ENCODE results near the gene PRB3.

Gene PRB3

GRCh38 chr12:11269607-11270006 is at the start of gene PRB3:
Gene PRB3, minus strand, starts transcription at chr12:11269707. Its CDS starts 38 bp downstream, at chr12:11269669.
- Mint-ChIP-seq H3K4me1 (no peaks in the 10 kb centered on the region), H3K4me3 (no peak within 1 kb of the TSS), H3K27ac (no peak within 1 kb of the TSS), H3K9me3 (no peaks in the 10 kb centered on the region), H3K36me3 (no peaks in the 10 kb centered on the region)
- DNase-seq (ENCODE audit: low spot score in 2 of 2) (no peak), ATAC-seq (no peak)

- DNase-seq (ENCODE audit: low spot score in 2 of 2) (no peak), ATAC-seq (no peak)
- no peak within 1 kb of the TSS for H3K27ac Mint-ChIP-seq
- no peaks in the 10 kb centered on the region for H3K36me3 Mint-ChIP-seq
- no peaks in the 10 kb centered on the region for H3K4me1 Mint-ChIP-seq
- H3K9me3 Mint-ChIP-seq, result peaks cover 16% of the 10 kb centered on the region
- H3K4me3 Mint-ChIP-seq, result no peak within 1 kb of the TSS
These were observed 40.8 kb upstream of the PRB3 start, which contains the start of gene PRB4 for GRCh38 chr12:11310336-11310735. Gene PRB4, minus strand, starts transcription at chr12:11310436. Its CDS starts 38 bp downstream, at chr12:11310398.

- H3K27ac Mint-ChIP-seq, result no peak overlapping the region
- H3K4me1 Mint-ChIP-seq, result no peaks in the 10 kb centered on the region
- DNase-seq (ENCODE audit: low spot score in 2 of 2), result no peak
- peaks cover 20% of the 10 kb centered on the region for H3K9me3 Mint-ChIP-seq
- ATAC-seq, result no peak
- no peaks in the 10 kb centered on the region for H3K36me3 Mint-ChIP-seq
- no peak overlapping the region for H3K4me3 Mint-ChIP-seq
These were observed 37.6 kb upstream of the PRB3 start for GRCh38 chr12:11307143-11307542.

GRCh38 chr12:11273449-11273848 is 3.9 kb upstream of the PRB3 start:
- DNase-seq (ENCODE audit: low spot score in 2 of 2) (no peak), ATAC-seq (no peak)
- H3K4me1 Mint-ChIP-seq, result no peaks in the 10 kb centered on the region
- H3K9me3 Mint-ChIP-seq, result no peaks in the 10 kb centered on the region
- H3K36me3 Mint-ChIP-seq, result no peaks in the 10 kb centered on the region
- H3K27ac Mint-ChIP-seq, result no peak overlapping the region
- H3K4me3 Mint-ChIP-seq, result no peak overlapping the region

- peaks cover 15% of the 10 kb centered on the region for H3K9me3 Mint-ChIP-seq
- no peaks in the 10 kb centered on the region for H3K4me1 Mint-ChIP-seq
- no peak overlapping the region for H3K4me3 Mint-ChIP-seq
- no peaks in the 10 kb centered on the region for H3K36me3 Mint-ChIP-seq
- DNase-seq (ENCODE audit: low spot score in 2 of 2) (no peak), ATAC-seq (no peak)
- no peak overlapping the region for H3K27ac Mint-ChIP-seq
These were observed 5.0 kb downstream of the PRB3 start for GRCh38 chr12:11264501-11264900.

- Mint-ChIP-seq H3K36me3 (no peaks in the 10 kb centered on the region), H3K27ac (no peak overlapping the region), H3K4me3 (no peak overlapping the region), H3K4me1 (no peaks in the 10 kb centered on the region), H3K9me3 (peaks cover 6% of the 10 kb centered on the region)
- DNase-seq (ENCODE audit: low spot score in 2 of 2) (no peak), ATAC-seq (no peak)
These were observed 23.0 kb downstream of the PRB3 start for GRCh38 chr12:11246489-11246888.

- DNase-seq (ENCODE audit: low spot score in 2 of 2) (no peak), ATAC-seq (no peak)
- Mint-ChIP-seq H3K36me3 (no peaks in the 10 kb centered on the region), H3K4me3 (no peak overlapping the region), H3K4me1 (no peaks in the 10 kb centered on the region), H3K27ac (no peak overlapping the region), H3K9me3 (peaks cover 6% of the 10 kb centered on the region)
These were observed 26.9 kb downstream of the PRB3 start for GRCh38 chr12:11242656-11243055.

- ATAC-seq (no peak), DNase-seq (ENCODE audit: low spot score in 2 of 2) (no peak)
- H3K4me1 Mint-ChIP-seq, result no peaks in the 10 kb centered on the region
- no peak overlapping the region for H3K4me3 Mint-ChIP-seq
- no peak overlapping the region for H3K27ac Mint-ChIP-seq
- no peaks in the 10 kb centered on the region for H3K36me3 Mint-ChIP-seq
- H3K9me3 Mint-ChIP-seq, result peaks cover 8% of the 10 kb centered on the region
These were observed 29.1 kb downstream of the PRB3 start for GRCh38 chr12:11240348-11240930.

- DNase-seq (ENCODE audit: low spot score in 2 of 2) (no peak), ATAC-seq (no peak)
- Mint-ChIP-seq H3K4me1 (no peaks in the 10 kb centered on the region), H3K4me3 (no peak overlapping the region), H3K9me3 (peaks cover 9% of the 10 kb centered on the region), H3K36me3 (no peaks in the 10 kb centered on the region), H3K27ac (no peak overlapping the region)
These were observed 31.2 kb downstream of the PRB3 start for GRCh38 chr12:11238275-11238674.

GRCh38 chr12:11233532-11233931 is 36.0 kb downstream of the PRB3 start:
- Mint-ChIP-seq H3K4me1 (no peaks in the 10 kb centered on the region), H3K27ac (no peak overlapping the region), H3K36me3 (no peaks in the 10 kb centered on the region)

GRCh38 chr12:11228296-11228879 is 41.1 kb downstream of the PRB3 start:
- Mint-ChIP-seq H3K4me3 (no peak overlapping the region), H3K27ac (no peak overlapping the region), H3K9me3 (peaks cover 3% of the 10 kb centered on the region), H3K4me1 (no peaks in the 10 kb centered on the region), H3K36me3 (no peaks in the 10 kb centered on the region)
- peak; percentile 51 for ATAC-seq
- peak in 1 of 2 donors; percentile 68 for DNase-seq (ENCODE audit: low spot score in 2 of 2)

More at GRCh38 chr12:11233532-11233931, 36.0 kb downstream of the PRB3 start:
- DNase-seq (ENCODE audit: low spot score in 2 of 2) (no peak), ATAC-seq (no peak)
- Mint-ChIP-seq H3K4me3 (no peak overlapping the region), H3K9me3 (peaks cover 9% of the 10 kb centered on the region)

GRCh38 chr12:11227373-11227772 is 42.1 kb downstream of the PRB3 start:
- no peak for DNase-seq (ENCODE audit: low spot score in 2 of 2)
- ATAC-seq, result no peak
- H3K4me1 Mint-ChIP-seq, result no peaks in the 10 kb centered on the region
- peaks cover 3% of the 10 kb centered on the region for H3K9me3 Mint-ChIP-seq
- H3K36me3 Mint-ChIP-seq, result no peaks in the 10 kb centered on the region
- no peak overlapping the region for H3K4me3 Mint-ChIP-seq
- H3K27ac Mint-ChIP-seq, result no peak overlapping the region
